Fibroblast of lung (primary cell): ENCODE measurements around the gene BEST4. TPM values are rescaled to one million over a fixed set of nuclear protein-coding genes. Genes with fewer than 3 reads are reported as not detected.
A peak's percentile ranks its signal among the peaks of the same experiment; 100 is the strongest.

Experiments used
- DNase-seq, 2 donors: peaks; one replicate each; pipeline versions ENCODE4 v3.0.0 to v3.0.0-alpha.2; 2010; ENCODE audit warnings: low read depth in 2 of 2
- H2AFZ ChIP-seq: 2 replicates; pipeline ENCODE4 v1.5.1; 2012; ENCODE audit warnings: low read length, control low read depth, inconsistent platforms
- H3K27ac ChIP-seq: 2 replicates; pipeline ENCODE4 v1.5.1; 2011; ENCODE audit warnings: low read length, control low read depth; ENCODE audit not compliant: insufficient read depth
- H3K27me3 ChIP-seq: 2 replicates; pipeline ENCODE4 v1.5.1; 2011; ENCODE audit warnings: mild to moderate bottlenecking, low read length; ENCODE audit not compliant: control insufficient read depth, insufficient read depth
- H3K36me3 ChIP-seq: 2 replicates; pipeline ENCODE4 v1.5.1; 2011; ENCODE audit warnings: low read length; ENCODE audit not compliant: control insufficient read depth, insufficient read depth
- H3K4me1 ChIP-seq: 2 replicates; pipeline ENCODE4 v1.5.1; 2011; ENCODE audit warnings: low read length; ENCODE audit not compliant: control insufficient read depth, insufficient read depth; ENCODE audit errors: extremely low read depth
- H3K4me2 ChIP-seq: 2 replicates; pipeline ENCODE4 v1.5.1; 2011; ENCODE audit warnings: low read length, control low read depth; ENCODE audit not compliant: insufficient read depth; ENCODE audit errors: extremely low read depth
- H3K4me3 ChIP-seq, 4 experiments: fragments of 200-600 bp in 1 of 4; sonication (generic) in 1 of 4; replicated peaks in 1 of 4; 2 replicates each; pipeline ENCODE4 v1.5.1; 2011 to 2016; ENCODE audit warnings: low read length in 4 of 4, low read depth in 3 of 4, mild to moderate bottlenecking in 3 of 4, control low read depth in 2 of 4, inconsistent platforms in 1 of 4, mixed read lengths in 1 of 4; ENCODE audit not compliant: insufficient read depth in 1 of 4; ENCODE audit errors: control extremely low read depth in 1 of 4
- H3K79me2 ChIP-seq: 2 replicates; pipeline ENCODE4 v1.5.1; 2012; ENCODE audit warnings: mild to moderate bottlenecking, low read length, inconsistent platforms; ENCODE audit not compliant: control insufficient read depth, insufficient read depth
- H3K9ac ChIP-seq: 2 replicates; pipeline ENCODE4 v1.5.1; 2011; ENCODE audit warnings: mild to moderate bottlenecking, low read length, control low read depth; ENCODE audit not compliant: insufficient read depth
- H3K9me3 ChIP-seq: 2 replicates; pipeline ENCODE4 v1.5.1; 2012; ENCODE audit warnings: low read depth, low read length; ENCODE audit not compliant: control insufficient read depth, insufficient read depth
- H4K20me1 ChIP-seq: 2 replicates; pipeline ENCODE4 v1.5.1; 2011; ENCODE audit warnings: low read length; ENCODE audit not compliant: control insufficient read depth, insufficient read depth; ENCODE audit errors: extremely low read depth
- CTCF ChIP-seq, 2 donors: IDR thresholded peaks in 1 of 2; conservative IDR thresholded peaks in 1 of 2; 1 replicate in 1 of 2; 2 replicates in 1 of 2; pipeline ENCODE4 v1.5.1; 2011 to 2012; ENCODE audit warnings: low read length in 2 of 2, control low read depth in 1 of 2, inconsistent platforms in 1 of 2, low read depth in 1 of 2, mild to moderate bottlenecking in 1 of 2
- EZH2 ChIP-seq: IDR thresholded peaks from 2 replicates; pipeline ENCODE4 v1.5.1; 2012; ENCODE audit warnings: low read length, control low read depth, mild to moderate bottlenecking; ENCODE audit errors: missing control alignments
- polyA plus RNA-seq, 2 donors: library from polyadenylated mRNA; depleted of rRNA in 1 of 2; stranded (reverse) in 1 of 2; unstranded in 1 of 2; fragments of >200 nt; gene quantifications; 2 replicates each; pipeline ENCODE4 v1.2.1, GENCODE V29; 2011 to 2012; ENCODE audit warnings: missing spikeins in 1 of 2
- total RNA-seq: library from RNA; depleted of rRNA; stranded (reverse); fragments of >200 nt; gene quantifications from 2 replicates; pipeline ENCODE4 v1.2.1, GENCODE V29; 2014

BEST4 gene
- total and polyA plus RNA-seq, 2 donors (not counting 1 experiment from before 2014, with no cell fraction given), result 0.10 to 0.17 TPM

DNA sequence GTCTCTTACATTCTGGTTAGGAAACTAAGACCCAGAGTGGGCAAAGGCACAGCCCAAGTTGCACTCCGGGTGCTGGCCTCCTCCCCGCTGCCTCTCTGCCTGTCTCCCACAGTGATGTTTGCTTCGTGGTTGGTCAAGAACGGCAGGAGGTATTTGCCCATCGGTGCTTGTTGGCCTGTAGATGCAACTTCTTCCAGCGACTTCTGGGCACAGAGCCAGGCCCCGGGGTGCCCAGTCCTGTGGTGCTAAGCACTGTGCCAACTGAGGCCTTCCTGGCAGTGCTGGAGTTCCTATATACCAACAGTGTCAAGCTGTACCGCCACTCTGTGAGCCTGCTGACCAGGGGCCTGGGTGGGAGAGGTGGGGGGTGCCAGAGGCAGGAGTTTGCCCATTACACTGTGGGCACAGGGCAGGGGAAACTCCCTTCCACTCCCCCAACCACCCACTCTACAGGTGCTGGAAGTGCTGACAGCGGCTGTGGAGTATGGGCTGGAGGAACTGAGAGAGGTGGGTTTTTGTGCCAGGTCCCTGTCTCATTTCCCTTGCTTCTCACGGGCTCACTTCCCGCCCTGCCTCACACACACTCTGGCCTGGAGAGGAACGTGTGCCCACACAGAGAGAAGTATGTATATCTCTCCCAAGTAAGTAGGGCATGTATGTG lies 22.3 kb upstream of the BEST4 start:
- Histone ChIP-seq H3K4me1 (peaks cover 63% of the 10 kb centered on the region), H3K9me3 (no peaks in the 10 kb centered on the region), H3K9ac (no peak overlapping the region), H4K20me1 (no peaks in the 10 kb centered on the region), H3K4me3 (peak overlapping the region in 2 of 4 experiments; percentile 51 to 64), H3K4me2 (peak overlapping the region; percentile 93), H3K79me2 (peaks cover 25% of the 10 kb centered on the region), H3K27ac (peak overlapping the region; percentile 100), H2AFZ (no peak overlapping the region), H3K27me3 (no peaks in the 10 kb centered on the region), H3K36me3 (peaks cover 25% of the 10 kb centered on the region)
- peak in 1 of 2 donors; percentile 38 for DNase-seq
- no peak for TF ChIP-seq CTCF (conservative IDR thresholded peaks at IDR 0.05 in 1 of 2, IDR thresholded peaks at IDR 0.05 in 1 of 2; ENCODE audit: low read depth in 1 of 2, low read length in 2 of 2)
- no peak for TF ChIP-seq EZH2

GRCh38 chr1:44808938-44809917 lies 21.3 kb upstream of the BEST4 start:
- DNase-seq, result peak; percentile 62 to 86
- Histone ChIP-seq H3K9me3 (no peaks in the 10 kb centered on the region), H3K36me3 (peaks cover 31% of the 10 kb centered on the region), H3K4me3 (peak overlapping the region; percentile 47 to 64 (median 50)), H2AFZ (no peak overlapping the region), H3K9ac (peak overlapping the region; percentile 92), H3K27ac (peak overlapping the region; percentile 100), H3K79me2 (peaks cover 30% of the 10 kb centered on the region), H3K4me1 (peaks cover 64% of the 10 kb centered on the region), H3K4me2 (peak overlapping the region; percentile 93), H4K20me1 (no peaks in the 10 kb centered on the region), H3K27me3 (no peaks in the 10 kb centered on the region)
- TF ChIP-seq EZH2 (no peak), CTCF (conservative IDR thresholded peaks at IDR 0.05 in 1 of 2, IDR thresholded peaks at IDR 0.05 in 1 of 2; ENCODE audit: low read depth in 1 of 2, low read length in 2 of 2) (no peak)
